HG03103 (cell line): Measurements from ENCODE around the gene SH2D3A.
"Not testable (repeated sequence)": the region's sequence is repeated elsewhere in the genome, so short reads cannot be mapped to it uniquely, and the experiment has no call there.

ENCODE experiments used
- ATAC-seq: cut with Tn5 transposase; IDR thresholded peaks from one replicate; pipeline ENCODE4 v1.9.1; 2021; ENCODE audit warnings: low read depth; ENCODE audit not compliant: unreplicated experiment

Gene SH2D3A

DNA sequence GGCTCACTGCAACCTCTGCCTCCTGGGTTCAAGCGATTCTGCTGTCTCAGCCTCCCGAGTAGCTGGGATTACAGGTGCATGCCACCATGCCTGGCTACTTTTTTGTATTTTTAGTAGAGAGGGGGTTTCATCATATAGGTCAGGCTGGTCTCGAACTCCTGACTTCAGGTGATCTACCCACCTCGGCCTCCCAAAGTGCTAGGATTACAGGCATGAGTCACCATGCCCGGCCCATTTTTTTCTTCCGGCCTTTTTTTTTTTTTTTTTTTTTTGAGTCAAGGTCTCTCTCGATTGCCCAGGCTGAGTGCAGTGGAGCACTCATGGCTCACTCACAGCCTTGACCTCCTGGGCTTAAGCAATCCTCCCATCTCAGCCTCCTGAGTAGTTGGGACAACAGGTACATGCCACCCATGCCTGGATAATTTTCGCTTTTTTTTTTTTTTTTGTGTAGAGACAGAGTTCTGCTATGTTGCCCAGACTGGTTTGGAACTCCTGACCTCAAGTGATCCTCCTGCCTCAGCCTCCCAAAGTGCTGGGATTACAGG lies 4.9 kb downstream of the SH2D3A start:
- ATAC-seq: not testable (repeated sequence)

DNA sequence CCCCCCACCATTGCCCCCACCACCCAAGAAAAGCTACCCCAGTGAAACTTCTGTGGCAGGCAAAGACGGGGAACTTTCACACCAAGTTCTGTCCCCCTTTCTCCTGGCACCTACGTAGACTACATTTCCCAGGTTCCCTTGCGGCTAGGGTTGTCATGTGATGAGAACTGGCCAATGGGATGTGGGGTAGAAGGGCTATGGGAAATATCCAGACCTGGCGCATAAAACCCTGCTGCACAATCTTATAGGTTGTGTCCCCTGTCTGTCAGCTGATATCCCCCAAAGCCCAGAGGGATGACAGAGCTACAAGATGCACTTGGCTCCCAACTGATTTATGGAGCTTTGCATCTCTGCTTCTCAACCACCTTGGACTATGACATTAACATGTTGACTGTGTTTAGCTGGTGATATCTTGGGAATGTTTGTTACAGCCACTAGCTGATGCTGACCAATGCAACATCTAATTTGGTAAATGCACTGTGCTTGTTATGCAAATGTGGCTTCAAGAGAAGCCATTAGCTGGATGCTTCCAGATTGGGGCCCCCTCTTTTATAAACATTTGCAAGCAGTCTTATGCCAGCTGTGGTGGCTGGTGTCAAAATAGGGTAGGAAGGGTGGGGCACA lies 6.1 kb downstream of the SH2D3A start:
- no peak for ATAC-seq

DNA sequence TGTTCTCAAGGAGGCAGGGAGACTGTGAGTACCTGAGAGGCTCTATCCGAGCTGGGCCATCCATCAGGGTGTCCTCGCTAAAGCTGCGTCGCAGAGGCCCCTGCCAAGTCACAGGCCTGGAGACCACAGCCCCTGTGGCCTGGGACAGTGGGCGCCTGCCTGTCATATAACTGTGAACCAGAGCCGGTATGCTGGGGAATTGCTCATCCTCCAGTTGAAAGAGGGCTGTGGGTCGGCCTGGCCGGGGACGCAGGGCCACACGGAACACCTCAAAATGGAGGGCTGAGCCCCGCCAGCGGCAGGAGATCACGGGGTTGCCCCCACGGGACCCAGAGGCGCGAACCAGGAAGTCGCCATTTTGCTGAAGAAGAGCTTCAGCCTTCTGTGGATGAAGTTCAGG lies 6.6 kb downstream of the SH2D3A start:
- no peak for ATAC-seq

DNA sequence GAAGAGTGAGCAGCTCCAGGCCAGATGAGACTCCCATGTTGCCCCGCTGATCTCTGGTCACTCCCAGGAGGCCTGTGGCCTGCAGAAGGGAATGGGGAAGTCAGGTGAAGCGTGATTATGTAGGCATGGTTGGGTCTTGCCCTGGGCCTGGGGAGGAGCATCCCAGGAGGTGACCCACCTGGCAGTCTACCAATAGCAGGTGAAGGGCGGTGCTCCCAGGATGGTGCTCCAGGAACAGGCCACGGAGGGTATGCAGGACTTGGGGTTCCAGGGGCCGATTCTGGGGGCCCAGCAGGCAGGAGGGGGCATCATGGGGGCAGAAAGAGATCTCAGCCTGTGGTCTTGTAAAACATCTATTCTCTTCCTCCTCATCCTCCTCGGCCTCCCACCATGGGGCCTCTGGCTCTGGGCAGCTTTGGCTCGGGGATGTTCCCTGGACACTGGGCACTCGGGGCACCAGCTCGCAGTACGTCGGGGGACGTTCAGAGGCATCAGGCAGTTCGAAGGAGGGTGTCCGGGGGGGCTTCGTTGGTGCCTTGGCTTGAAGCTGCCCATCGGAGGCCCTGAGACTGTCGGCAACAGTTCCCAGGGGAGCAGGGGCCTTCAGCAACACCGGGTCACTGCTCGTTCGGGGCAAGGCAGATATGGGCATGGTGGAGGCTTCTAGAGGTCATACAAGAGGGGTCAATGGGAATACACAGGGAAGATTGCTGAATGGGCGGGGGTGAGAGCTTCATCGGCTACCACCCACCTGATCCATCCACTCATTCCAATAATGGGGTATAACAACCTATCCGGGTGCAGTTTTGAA lies 12.4 kb downstream of the SH2D3A start:
- ATAC-seq: no peak

DNA sequence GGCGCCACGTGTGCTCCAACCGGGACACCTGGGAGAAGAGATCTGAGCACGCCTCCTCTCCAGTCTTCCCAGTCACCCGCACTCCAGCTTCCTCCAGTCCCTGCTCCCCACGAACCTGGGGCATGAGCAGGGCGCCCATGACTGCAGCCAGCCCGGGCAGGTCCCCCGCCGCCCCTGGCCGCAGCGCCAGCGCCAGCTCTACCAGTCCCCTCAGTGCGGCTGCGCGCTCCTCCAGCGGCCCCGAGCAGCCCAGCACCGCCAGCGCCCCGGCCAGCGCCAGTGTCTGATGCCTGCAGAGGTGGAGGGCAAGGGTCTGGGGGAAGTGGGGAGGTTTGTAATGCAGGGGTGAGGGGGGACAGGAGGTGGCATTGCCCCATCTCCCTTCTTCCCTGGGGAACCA lies 13.1 kb downstream of the SH2D3A start:
- no peak for ATAC-seq

DNA sequence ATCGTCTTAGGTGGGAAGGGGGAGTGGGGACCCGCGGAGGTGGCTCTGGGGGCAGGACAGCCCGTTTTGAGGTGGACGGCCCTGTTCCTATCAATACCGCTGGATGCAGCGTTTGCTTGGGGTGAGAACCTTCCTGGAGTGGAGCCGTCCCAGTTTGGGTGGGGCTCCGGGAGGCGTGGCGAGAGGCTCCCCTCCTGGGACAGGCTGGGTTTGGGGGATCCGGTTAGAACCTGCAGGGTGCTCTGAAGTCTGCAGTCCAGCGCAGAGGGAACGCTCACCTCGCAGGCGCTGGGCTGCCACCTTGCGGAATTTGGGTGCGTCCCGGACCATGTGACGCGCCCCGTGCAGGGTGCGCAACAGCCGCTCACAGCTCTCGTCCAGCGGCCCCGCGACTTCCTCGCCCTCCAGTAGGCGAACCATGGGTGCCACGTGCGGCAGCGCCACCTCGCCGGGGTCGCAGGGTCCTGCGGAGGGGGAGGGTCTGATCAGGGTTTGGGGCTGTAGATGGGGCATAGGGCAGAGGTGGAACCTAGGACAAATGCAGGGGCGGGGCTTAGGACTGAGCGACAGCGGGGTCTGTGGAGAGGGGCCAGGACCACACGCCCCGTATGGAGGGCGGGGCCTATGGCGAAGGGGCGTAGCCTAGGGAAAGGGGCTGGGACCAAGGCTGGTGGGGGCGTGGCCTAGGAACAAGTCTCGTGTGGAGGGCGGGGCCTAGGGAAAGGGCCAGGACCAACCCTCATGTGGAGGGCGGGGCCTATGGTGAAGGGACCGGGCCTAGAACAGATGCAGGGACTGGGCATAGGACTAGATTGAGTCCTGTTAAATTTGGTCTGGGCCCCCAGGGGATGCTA lies 13.8 kb downstream of the SH2D3A start:
- peak; percentile 76 for ATAC-seq

DNA sequence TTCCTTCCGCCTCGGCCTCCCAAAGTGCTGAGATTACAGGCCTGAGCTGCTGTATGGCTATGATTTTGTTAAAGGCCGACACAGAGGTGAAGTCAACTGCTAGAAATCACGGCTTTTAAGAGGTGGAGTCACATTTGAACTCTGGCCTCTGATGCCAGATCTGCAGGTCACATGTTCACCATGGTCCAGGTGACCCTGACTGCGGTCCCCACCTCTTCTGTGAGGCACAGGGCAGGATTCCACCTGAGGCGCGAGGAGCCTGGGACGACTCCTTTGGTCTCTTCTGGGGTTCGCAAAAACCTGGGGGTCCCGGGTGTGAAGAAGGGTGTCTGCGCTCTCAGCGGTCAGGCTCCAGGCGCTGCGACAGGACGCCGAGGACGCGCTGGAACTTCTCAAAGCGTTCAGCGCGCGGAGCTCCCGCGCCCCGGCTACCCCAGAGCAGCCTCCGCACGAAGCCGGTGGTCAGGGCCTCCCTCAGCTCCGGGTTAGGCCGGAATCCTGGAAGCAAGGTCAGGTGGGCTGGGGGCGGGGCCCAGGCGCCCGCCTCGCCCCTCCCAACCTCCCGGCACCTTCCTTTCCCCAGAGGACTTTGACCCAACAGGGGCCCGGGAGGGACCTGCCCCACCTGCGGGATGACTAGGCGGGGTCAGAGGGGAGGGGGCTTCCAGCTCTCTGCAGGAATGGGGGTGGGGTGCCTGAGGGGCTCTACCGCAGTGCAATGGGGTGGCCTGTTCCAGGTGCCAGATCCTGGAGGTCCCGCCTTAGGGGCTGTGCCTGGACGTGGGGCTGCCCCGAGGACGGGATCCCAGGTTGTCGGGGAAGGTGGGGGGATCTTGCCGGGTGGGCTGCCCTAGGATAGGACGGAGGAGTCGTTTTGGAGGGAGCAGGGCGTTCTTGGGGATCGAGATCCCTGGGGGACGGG lies 14.7 kb downstream of the SH2D3A start:
- ATAC-seq: no peak

DNA sequence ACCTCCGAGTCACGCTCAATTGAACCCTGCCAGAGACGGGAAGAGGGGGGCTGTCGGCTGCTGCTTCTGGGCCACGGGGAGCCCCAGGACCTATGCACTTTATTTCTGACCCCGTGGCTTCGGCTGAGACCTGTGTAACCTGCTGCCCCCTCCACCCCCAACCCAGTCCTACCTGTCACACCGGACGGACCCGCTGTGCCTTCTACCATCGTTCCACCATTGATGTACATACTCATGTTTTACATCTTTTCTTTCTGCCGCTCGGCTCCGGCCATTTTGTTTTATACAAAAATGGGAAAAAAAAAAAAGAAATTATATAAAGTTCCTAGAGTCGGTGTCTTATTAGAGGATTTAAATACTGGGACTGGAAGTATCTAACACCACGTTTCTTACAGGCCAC lies 16.0 kb downstream of the SH2D3A start:
- ATAC-seq: no peak

DNA sequence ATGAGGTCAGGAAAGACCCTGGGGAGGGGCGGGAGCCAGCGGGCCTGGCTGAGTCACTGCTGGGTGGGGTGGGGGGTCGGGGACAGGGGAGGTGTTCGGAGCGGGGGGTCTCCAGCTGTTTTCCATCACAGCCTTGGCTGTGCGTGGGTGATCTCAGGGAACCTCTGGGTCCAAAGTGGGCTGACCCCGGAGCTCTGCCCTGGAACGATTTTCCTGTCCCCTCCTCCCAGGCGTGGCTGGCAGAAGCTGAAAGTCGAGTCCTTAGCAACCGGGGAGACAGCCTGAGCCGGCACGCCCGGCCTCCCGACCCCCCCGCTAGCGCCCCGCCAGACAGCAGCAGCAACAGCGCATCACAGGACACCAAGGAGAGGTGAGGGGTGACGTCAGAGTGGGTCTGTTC lies 17.2 kb downstream of the SH2D3A start:
- ATAC-seq: no peak

DNA sequence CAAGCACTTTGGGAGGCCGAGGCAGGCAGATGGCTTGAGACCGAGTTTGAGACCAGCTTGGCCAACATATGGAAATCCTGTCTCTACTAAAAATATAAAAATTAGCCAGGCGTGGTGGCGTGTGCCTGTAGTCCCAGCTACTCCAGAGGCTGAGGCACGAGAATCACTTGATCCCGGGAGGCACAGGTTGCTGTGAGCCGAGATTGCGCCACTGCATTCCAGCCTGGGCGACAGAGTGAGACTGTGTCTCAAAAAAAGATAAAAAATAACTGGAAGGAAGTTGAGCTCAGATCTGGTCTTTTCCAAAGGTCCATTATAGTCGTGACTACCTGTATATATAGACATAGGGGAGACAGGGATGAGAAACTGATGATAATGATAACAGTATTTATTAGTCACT lies 18.7 kb downstream of the SH2D3A start:
- ATAC-seq: not testable (repeated sequence)

DNA sequence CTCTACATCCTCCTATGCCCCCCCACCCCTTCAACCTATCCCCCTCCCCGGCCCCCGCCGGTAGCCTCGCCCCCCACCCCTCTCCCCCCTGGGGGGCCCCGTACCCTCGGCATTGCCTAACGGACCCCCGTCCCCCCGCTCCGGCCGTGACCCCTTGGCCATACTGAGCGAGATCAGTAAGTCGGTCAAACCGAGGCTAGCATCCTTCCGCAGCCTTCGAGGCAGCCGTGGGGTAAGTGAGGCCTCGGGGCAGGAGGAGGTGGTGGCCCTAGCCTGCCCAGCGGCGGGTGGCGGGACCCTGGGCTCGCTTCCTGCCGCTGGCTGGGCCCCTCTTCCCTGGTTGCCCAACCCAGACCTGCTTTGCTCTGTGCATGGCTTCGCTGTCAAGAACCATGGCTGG lies 21.3 kb downstream of the SH2D3A start:
- ATAC-seq: no peak

DNA sequence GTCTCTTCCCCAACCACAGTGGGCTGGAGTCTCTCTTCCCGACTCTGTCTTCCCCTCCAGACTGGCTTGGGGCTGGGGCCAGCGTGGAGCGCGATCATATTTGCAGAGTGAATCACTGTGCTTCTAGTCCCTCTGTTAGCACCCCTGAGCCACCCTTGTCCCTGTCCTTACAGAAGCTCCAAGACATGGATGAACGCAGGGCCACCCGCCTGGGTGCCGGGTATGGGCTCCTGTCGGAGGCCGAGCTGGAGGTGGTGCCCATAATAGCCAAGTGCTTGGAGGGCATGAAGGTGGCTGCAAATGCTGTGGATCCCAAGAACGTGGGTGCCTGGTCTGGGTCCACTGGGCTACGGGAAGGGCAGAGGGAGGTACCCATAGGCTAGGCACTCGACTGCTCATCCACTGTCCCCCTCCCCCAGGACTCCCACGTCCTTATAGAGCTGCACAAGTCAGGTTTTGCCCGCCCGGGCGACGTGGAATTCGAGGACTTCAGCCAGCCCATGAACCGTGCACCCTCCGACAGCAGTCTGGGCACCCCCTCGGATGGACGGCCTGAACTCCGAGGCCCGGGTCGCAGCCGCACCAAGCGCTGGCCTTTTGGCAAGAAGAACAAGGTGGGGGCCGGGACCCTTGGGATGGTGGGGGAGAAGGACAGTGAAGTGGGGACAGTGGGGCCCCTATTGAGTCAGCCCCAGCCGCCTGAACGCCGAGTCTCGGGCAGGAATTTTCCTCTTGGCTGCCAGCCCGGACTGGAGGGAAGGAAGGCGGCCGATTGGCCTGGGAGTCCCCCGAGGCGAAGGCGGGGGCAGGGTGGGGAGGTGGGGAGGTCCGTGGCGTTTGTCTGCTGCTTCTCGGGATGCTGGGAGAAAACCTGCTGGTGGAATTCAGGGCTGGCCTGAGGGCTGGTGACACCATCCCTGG lies 22.6 kb downstream of the SH2D3A start:
- no peak for ATAC-seq

DNA sequence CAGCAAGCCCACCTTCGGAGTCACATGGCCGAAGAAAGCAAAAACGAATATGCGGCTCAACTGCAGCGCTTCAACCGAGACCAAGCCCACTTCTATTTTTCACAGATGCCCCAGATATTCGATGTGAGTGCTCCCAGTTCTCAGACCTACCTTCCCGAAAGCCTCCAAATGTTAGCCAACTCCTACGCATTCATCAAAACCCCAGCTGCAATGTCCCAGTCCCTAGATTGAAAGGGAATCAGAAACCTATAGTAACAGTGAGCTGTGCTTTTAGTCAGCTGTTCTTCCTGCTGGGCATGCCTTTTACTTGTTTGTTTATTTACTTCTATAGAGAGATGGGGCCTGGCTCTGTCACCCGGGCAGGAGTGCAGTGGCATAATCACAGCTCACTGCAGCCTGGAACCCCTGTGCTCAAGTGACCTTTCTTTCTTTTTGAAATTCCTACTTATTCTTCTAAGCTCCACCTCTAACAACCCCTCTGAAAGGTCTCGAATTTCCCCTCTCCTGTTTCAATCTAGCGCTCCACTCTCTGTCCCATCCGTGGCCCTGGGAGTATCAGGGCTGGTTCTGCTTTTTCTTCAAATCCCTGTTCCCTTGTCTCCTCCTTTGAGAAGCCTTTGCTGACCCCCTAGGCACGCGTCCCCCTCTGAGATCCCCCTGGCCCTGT lies 23.4 kb downstream of the SH2D3A start:
- no peak for ATAC-seq

DNA sequence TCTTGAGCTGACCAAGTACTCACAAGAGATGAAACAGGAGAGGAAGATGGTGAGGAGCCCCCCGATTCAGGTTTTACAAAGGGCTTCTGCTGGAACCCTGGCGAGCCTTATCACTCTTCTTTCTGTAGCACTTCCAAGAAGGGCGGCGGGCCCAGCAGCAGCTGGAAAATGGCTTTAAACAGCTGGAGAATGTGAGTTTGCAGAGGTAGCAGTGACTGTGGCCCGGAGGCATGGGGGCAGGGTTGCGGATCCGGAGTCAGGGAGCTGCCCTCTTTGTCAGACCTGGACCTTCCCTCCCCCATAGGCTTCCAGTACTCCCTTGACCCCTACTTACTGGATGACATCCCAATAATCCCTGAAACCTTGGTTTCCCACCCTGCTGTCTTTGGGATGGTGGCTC lies 24.2 kb downstream of the SH2D3A start:
- ATAC-seq: no peak

DNA sequence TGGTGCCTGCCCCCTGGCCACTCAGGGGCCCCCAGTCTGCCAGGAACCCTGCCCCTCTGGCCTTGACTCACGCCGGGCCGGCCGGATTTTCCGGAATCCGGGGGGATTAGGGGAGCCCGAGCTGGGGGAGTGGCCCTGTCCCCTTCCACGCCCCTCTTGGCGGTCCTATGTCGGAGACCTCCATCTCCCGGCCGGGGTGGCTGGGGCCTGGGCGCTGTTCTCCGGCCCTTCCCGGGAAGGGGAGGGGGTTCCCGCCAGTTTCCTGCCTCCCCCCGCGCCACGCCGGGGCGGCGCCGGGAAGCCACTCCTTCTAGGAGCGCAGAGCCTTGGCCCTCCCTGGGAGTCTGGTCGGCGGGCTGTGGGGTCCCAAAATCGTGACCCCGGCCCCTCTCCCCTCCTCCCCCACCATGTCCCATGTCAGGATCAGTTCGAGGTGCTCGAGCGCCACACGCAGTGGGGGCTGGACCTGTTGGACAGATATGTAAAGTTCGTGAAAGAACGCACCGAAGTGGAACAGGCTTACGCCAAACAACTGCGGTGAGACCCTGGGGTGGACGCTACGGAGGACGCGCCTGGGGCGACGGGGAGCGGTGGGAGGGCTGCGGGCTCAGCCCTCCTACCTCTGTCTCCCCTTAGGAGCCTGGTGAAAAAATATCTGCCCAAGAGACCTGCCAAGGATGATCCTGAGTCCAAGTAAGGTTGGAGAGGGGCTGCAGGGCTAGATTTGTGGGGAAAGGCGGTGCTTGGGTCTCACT lies 26.5 kb downstream of the SH2D3A start:
- ATAC-seq: no peak

DNA sequence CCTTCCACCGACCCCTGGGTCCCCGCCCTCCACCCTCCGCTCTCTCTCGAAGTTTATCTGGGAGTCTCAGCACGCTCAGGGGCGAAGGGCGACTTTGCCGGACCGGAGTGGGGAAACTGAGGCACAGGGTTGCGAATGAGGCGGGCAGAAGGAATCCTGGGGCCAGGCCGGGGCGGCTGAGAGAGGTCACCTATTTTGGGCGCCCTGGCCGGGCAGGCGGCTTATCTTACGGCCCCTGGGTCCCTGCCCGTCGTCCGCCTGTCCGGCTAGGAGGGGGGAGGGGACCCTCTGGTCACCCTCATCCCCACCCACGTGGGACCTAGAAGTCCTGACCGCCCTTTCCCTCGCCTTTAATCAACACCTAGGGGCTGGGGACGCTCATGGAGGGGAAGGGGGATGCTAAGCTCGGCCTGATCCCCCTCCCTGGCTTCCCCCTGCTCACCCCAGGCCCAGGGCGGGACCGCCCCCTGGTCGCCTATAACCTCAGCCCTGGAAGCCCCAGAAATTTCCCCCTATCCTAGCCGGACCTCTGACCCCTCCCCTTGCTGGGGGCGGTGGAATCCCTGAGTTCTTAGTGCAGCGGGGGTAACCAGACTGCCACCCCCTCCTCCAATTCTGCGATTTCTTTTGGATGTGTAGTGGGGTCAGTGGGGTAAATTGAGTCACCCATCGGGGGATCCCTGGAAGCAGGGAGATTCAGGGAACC lies 27.2 kb downstream of the SH2D3A start:
- ATAC-seq: no peak

DNA sequence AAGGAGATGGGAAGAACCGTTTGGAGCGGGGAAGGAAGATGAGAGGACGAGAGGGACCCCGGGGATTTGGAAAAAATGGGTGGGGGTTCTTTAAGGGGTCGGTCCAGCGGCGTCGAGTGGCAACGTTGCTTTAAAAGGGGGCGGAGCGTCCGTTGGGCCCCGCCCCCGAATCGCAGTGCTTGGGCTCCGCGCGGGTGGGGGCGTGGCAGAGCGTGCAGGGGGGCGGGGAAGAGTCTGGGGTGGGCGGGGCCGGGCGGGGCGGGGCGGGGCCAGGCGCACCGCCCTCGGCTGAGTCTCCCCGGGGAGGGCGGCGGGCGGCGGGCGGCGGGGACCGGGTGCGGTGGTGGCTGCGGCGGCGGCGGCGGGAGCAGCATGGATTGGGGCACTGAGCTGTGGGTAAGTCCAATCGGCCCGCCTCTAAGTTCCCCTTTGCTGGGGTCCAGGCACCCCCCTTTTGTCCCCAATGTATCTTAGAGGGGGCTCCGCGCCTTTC lies 27.8 kb downstream of the SH2D3A start, which contains the start of gene TRIP10:
Gene TRIP10 (plus strand): TSS at position 291 of the 493 bp plus-strand sequence. CDS start 82 bp downstream, at position 373.
- no peak for ATAC-seq
